Gastroesophageal sphincter (tissue), 4 donors: ENCODE data around the gene KNCN. TPM values are rescaled to one million over a fixed set of nuclear protein-coding genes. Genes with fewer than 3 reads are reported as not detected.

Experiments used
- ATAC-seq: fragments of 150-250 bp; one replicate; pipeline ENCODE4 v1.9.1; 2016; ENCODE audit warnings: mild to moderate bottlenecking, moderate library complexity
- H3K27ac ChIP-seq, 4 donors: fragments of 200-600 bp; sonication (generic) in 3 of 4; 1 replicate in 3 of 4; 2 replicates in 1 of 4; pipeline ENCODE4 v1.5.1; 2016 to 2019
- H3K27me3 ChIP-seq: fragments of 200-600 bp; sonication (generic); one replicate; pipeline ENCODE4 v1.5.1; 2019
- H3K36me3 ChIP-seq, 2 donors: fragments of 200-600 bp; sonication (generic); one replicate each; pipeline ENCODE4 v1.5.1; 2019; ENCODE audit warnings: control low read depth in 1 of 2
- H3K4me1 ChIP-seq, 3 donors: fragments of 200-600 bp; sonication (generic); 1 replicate in 2 of 3; 2 replicates in 1 of 3; pipeline ENCODE4 v1.5.1; 2016 to 2019; ENCODE audit warnings: control low read depth in 2 of 3
- H3K4me3 ChIP-seq, 2 donors: fragments of 200-600 bp; sonication (generic); one replicate each; pipeline ENCODE4 v1.5.1; 2019; ENCODE audit warnings: mild to moderate bottlenecking in 1 of 2, moderate library complexity in 1 of 2
- H3K9me3 ChIP-seq, 3 donors: fragments of 200-600 bp; sonication (generic); one replicate each; pipeline ENCODE4 v1.5.1; 2017 to 2019; ENCODE audit warnings: control low read depth in 2 of 3
- CTCF ChIP-seq, 4 experiments: fragments of 200-600 bp in 2 of 4; fragments of 450-650 bp in 2 of 4; sonication (generic) in 1 of 4; IDR thresholded peaks; one replicate each; pipeline ENCODE4 v1.5.1; 2017 to 2019; ENCODE audit warnings: antibody characterized with exemption in 4 of 4, mild to moderate bottlenecking in 2 of 4, moderate library complexity in 2 of 4
- EP300 ChIP-seq: sonication (generic); formaldehyde crosslinking; IDR thresholded peaks from one replicate; pipeline ENCODE4 v1.6.1; 2017; ENCODE audit warnings: antibody characterized with exemption, mild to moderate bottlenecking
- POLR2A ChIP-seq, 2 donors: fragments of 450-650 bp; IDR thresholded peaks; one replicate each; pipeline ENCODE4 v1.6.1; 2017; ENCODE audit warnings: antibody characterized with exemption in 2 of 2, mild to moderate bottlenecking in 2 of 2, moderate library complexity in 1 of 2
- POLR2AphosphoS5 ChIP-seq: sonication (generic); formaldehyde crosslinking; IDR thresholded peaks from one replicate; pipeline ENCODE4 v1.6.1; 2017; ENCODE audit warnings: antibody characterized with exemption
- WGBS, 2 donors: methylation state at CpG; one replicate each; pipeline ENCODE4 v1.1.5; 2018; ENCODE audit warnings: low coverage in 1 of 2; 5-methylcytosine and 5-hydroxymethylcytosine counted together
- total RNA-seq, 4 donors: library from RNA; depleted of rRNA; stranded (reverse); fragments of >200 nt; gene quantifications; one replicate each; pipeline ENCODE4 v1.1.0, GENCODE V29; 2016

The KNCN gene
- total RNA-seq, result not detected

GRCh38 chr1:46551597-46552095 lies at the start of gene KNCN:
KNCN (minus strand) TSS chr1:46551647; CDS start chr1:46551215, 432 bp downstream.
- no peaks in the 10 kb centered on the region for H3K9me3 ChIP-seq
- no peak within 1 kb of the TSS for H3K4me3 ChIP-seq
- H3K4me1 ChIP-seq, result peaks cover 0 to 10% (median 0%) of the 10 kb centered on the region in 3 donors
- TF ChIP-seq EP300 (no peak), POLR2A (IDR thresholded peaks at IDR 0.05) (no peak), POLR2AphosphoS5 (no peak), CTCF (IDR thresholded peaks at IDR 0.05) (no peak)
- H3K27ac ChIP-seq, result no peak within 1 kb of the TSS
- H3K27me3 ChIP-seq, result peaks cover 20% of the 10 kb centered on the region
- 20% methylated on average over 1 of the region's 6 CpGs; no CpG with 5 or more reads in 1 of the 2 donors for WGBS, 2 donors
- ATAC-seq, result no peak
- no peaks in the 10 kb centered on the region for H3K36me3 ChIP-seq

- H3K27me3 ChIP-seq, result no peaks in the 10 kb centered on the region
- H3K4me3 ChIP-seq, result no peak overlapping the region
- no peak overlapping the region for H3K27ac ChIP-seq
- 87 to 88% methylated on average over 3 to 5 of the region's 9 CpGs for WGBS, 2 donors
- H3K9me3 ChIP-seq, result no peaks in the 10 kb centered on the region
- peaks cover 0 to 3% of the 10 kb centered on the region in 2 donors for H3K36me3 ChIP-seq
- no peak for ATAC-seq
- H3K4me1 ChIP-seq, result peaks cover 0 to 63% (median 22%) of the 10 kb centered on the region in 3 donors
- no peak for TF ChIP-seq CTCF (IDR thresholded peaks at IDR 0.05)
- TF ChIP-seq POLR2A (IDR thresholded peaks at IDR 0.05), result no peak
- no peak for TF ChIP-seq EP300
- no peak for TF ChIP-seq POLR2AphosphoS5
Observed at GRCh38 chr1:46599059-46599970, 47.9 kb upstream of the KNCN start.

GRCh38 chr1:46596846-46597245 lies 45.4 kb upstream of the KNCN start:
- Histone ChIP-seq H3K4me3 (no peak overlapping the region), H3K27ac (no peak overlapping the region), H3K4me1 (peaks cover 0 to 43% (median 14%) of the 10 kb centered on the region in 3 donors)

GRCh38 chr1:46596036-46596435 lies 44.6 kb upstream of the KNCN start:
- H3K27ac ChIP-seq, result peak overlapping the region in 3 of 4 donors; percentile 6 to 62 (median 19)

More at GRCh38 chr1:46596846-46597245, 45.4 kb upstream of the KNCN start:
- no peak for TF ChIP-seq POLR2AphosphoS5
- TF ChIP-seq POLR2A (IDR thresholded peaks at IDR 0.05), result no peak
- TF ChIP-seq EP300, result no peak
- TF ChIP-seq CTCF (IDR thresholded peaks at IDR 0.05), result no peak
- Histone ChIP-seq H3K9me3 (no peaks in the 10 kb centered on the region), H3K27me3 (no peaks in the 10 kb centered on the region), H3K36me3 (peaks cover 0 to 26% of the 10 kb centered on the region in 2 donors)
- ATAC-seq, result no peak
- WGBS, 2 donors, result 75 to 100% methylated on average over 2 to 3 of the region's 3 CpGs

More at GRCh38 chr1:46596036-46596435, 44.6 kb upstream of the KNCN start:
- ATAC-seq, result no peak
- no peaks in the 10 kb centered on the region for H3K9me3 ChIP-seq
- TF ChIP-seq POLR2A (IDR thresholded peaks at IDR 0.05) (no peak), EP300 (no peak), CTCF (IDR thresholded peaks at IDR 0.05) (no peak), POLR2AphosphoS5 (no peak)
- H3K4me3 ChIP-seq, result no peak overlapping the region
- H3K27me3 ChIP-seq, result no peaks in the 10 kb centered on the region
- peaks cover 0 to 35% of the 10 kb centered on the region in 2 donors for H3K36me3 ChIP-seq
- WGBS, 2 donors, result 100% methylated on average over 1 of the region's 1 CpG; no CpG with 5 or more reads in 1 of the 2 donors
- peaks cover 0 to 35% (median 10%) of the 10 kb centered on the region in 3 donors for H3K4me1 ChIP-seq
